Measurements from ENCODE around the gene RIOK3.
"Not testable (repeated sequence)": the region's sequence is repeated elsewhere in the genome, so short reads cannot be mapped to it uniquely, and the experiment has no call there.

Gene RIOK3

GRCh38 chr18:23451491-23451890, 1.6 kb upstream of the RIOK3 start:
- DNase-seq (ENCODE audit: low read depth in 2 of 2) = no peak

GRCh38 chr18:23452347-23452727, 750 bp upstream of the RIOK3 start:
- DNase-seq (ENCODE audit: low read depth in 2 of 2) = no peak

GRCh38 chr18:23453680-23454058, 582 bp downstream of the RIOK3 start:
- DNase-seq (ENCODE audit: low read depth in 2 of 2) = no peak

GRCh38 chr18:23456835-23457234, 3.7 kb downstream of the RIOK3 start:
- no peak for DNase-seq (ENCODE audit: low read depth in 2 of 2)

GRCh38 chr18:23458830-23459529, 5.9 kb downstream of the RIOK3 start:
- no peak for DNase-seq (ENCODE audit: low read depth in 2 of 2)

- no peak for DNase-seq (ENCODE audit: low read depth in 2 of 2)
Observed at GRCh38 chr18:23459530-23459921, 6.4 kb downstream of the RIOK3 start.

- DNase-seq (ENCODE audit: low read depth in 2 of 2) = no peak
Observed at GRCh38 chr18:23460285-23461273, 7.5 kb downstream of the RIOK3 start.

GRCh38 chr18:23462876-23463275, 9.8 kb downstream of the RIOK3 start:
- DNase-seq (ENCODE audit: low read depth in 2 of 2) = no peak

GRCh38 chr18:23468753-23469459, 15.8 kb downstream of the RIOK3 start:
- DNase-seq (ENCODE audit: low read depth in 2 of 2) = no peak

- DNase-seq (ENCODE audit: low read depth in 2 of 2) = no peak
Observed at GRCh38 chr18:23470620-23471387, 17.7 kb downstream of the RIOK3 start.

GRCh38 chr18:23471486-23471885, 18.4 kb downstream of the RIOK3 start:
- no peak for DNase-seq (ENCODE audit: low read depth in 2 of 2)

GRCh38 chr18:23479829-23480505, 26.9 kb downstream of the RIOK3 start:
- no peak for DNase-seq (ENCODE audit: low read depth in 2 of 2)

GRCh38 chr18:23484561-23485182, 31.6 kb downstream of the RIOK3 start:
- DNase-seq (ENCODE audit: low read depth in 2 of 2) = no peak

- no peak for DNase-seq (ENCODE audit: low read depth in 2 of 2)
Observed at GRCh38 chr18:23485386-23485785, 32.3 kb downstream of the RIOK3 start.

- peak in 1 of 2 donors; percentile 28 for DNase-seq (ENCODE audit: low read depth in 2 of 2)
Observed at GRCh38 chr18:23487738-23488570, 34.9 kb downstream of the RIOK3 start.

GRCh38 chr18:23489586-23489985, 36.5 kb downstream of the RIOK3 start:
- not testable (repeated sequence) for DNase-seq (ENCODE audit: low read depth in 2 of 2)

GRCh38 chr18:23493654-23494053, 40.6 kb downstream of the RIOK3 start:
- no peak for DNase-seq (ENCODE audit: low read depth in 2 of 2)

GRCh38 chr18:23494992-23495391, 41.9 kb downstream of the RIOK3 start:
- no peak for DNase-seq (ENCODE audit: low read depth in 2 of 2)

- DNase-seq (ENCODE audit: low read depth in 2 of 2) = no peak
Observed at GRCh38 chr18:23495723-23496440, 42.8 kb downstream of the RIOK3 start.
